Measurements from ENCODE around the gene PSD. TPM values are rescaled to one million over a fixed set of nuclear protein-coding genes. Genes with fewer than 3 reads are reported as not detected.

The PSD gene
- total RNA-seq, 2 experiments from 2014 or later: 2.2 to 10.2 TPM

- no peak overlapping the region for H3K4me2 ChIP-seq (ENCODE audit: low read length)
- H2AFZ ChIP-seq (ENCODE audit: low read length): no peak overlapping the region
- intact Hi-C loops (cut with micrococcal nuclease; ENCODE audit: unreplicated experiment): no loop called here
- no peaks in the 10 kb centered on the region for H3K9me2 ChIP-seq (ENCODE audit: insufficient read depth, low read length)
- H3K9me3 ChIP-seq (ENCODE audit: low read length): no peaks in the 10 kb centered on the region
- ChIA-PET CTCF (ENCODE audit: unreplicated experiment) (no interaction called here), POLR2A (interaction anchor here (0.7 kb wide), 1 partner anchor 1926 kb away, joined by 5 read pairs; no protein-coding TSS in a partner anchor)
- peaks cover 9% of the 10 kb centered on the region for H3K4me1 ChIP-seq (ENCODE audit: insufficient read depth, low read length, poor library complexity, severe bottlenecking)
- H4K20me1 ChIP-seq (ENCODE audit: insufficient read depth, low read length): no peaks in the 10 kb centered on the region
- TF ChIP-seq EZH2phosphoT487 (IDR thresholded peaks at IDR 0.05; ENCODE audit: borderline replicate concordance, low read depth, low read length) (no peak), CTCF (conservative IDR thresholded peaks at IDR 0.05; ENCODE audit: low read length) (no peak)
- H3K4me3 ChIP-seq (ENCODE audit: low read depth, low read length, poor library complexity, severe bottlenecking): no peak overlapping the region
- H3K27ac ChIP-seq (ENCODE audit: low read depth, low read length, poor library complexity, severe bottlenecking): no peak overlapping the region
- BruUV-seq (replicated peaks): no TSS peak
- H3K36me3 ChIP-seq (ENCODE audit: insufficient read depth, low read length): no peaks in the 10 kb centered on the region
- DNase-seq (ENCODE audit: low spot score): no peak
- no peaks in the 10 kb centered on the region for H3K79me2 ChIP-seq (ENCODE audit: insufficient read depth, low read depth, low read length)
These were observed 19.8 kb upstream of the PSD start for GRCh38 chr10:102438374-102438773.

- TF ChIP-seq EZH2phosphoT487 (IDR thresholded peaks at IDR 0.05; ENCODE audit: borderline replicate concordance, low read depth, low read length) (no peak), CTCF (conservative IDR thresholded peaks at IDR 0.05; ENCODE audit: low read length) (no peak)
- H2AFZ ChIP-seq (ENCODE audit: low read length): no peak overlapping the region
- H4K20me1 ChIP-seq (ENCODE audit: insufficient read depth, low read length): no peaks in the 10 kb centered on the region
- no peak overlapping the region for H3K4me3 ChIP-seq (ENCODE audit: low read depth, low read length, poor library complexity, severe bottlenecking)
- no TSS peak for BruUV-seq (replicated peaks)
- H3K4me2 ChIP-seq (ENCODE audit: low read length): no peak overlapping the region
- ChIA-PET POLR2A (no interaction called here), CTCF (ENCODE audit: unreplicated experiment) (no interaction called here)
- H3K79me2 ChIP-seq (ENCODE audit: insufficient read depth, low read depth, low read length): no peaks in the 10 kb centered on the region
- intact Hi-C loops (cut with micrococcal nuclease; ENCODE audit: unreplicated experiment): no loop called here
- no peak overlapping the region for H3K27ac ChIP-seq (ENCODE audit: low read depth, low read length, poor library complexity, severe bottlenecking)
- no peaks in the 10 kb centered on the region for H3K9me3 ChIP-seq (ENCODE audit: low read length)
- H3K9me2 ChIP-seq (ENCODE audit: insufficient read depth, low read length): no peaks in the 10 kb centered on the region
- no peaks in the 10 kb centered on the region for H3K36me3 ChIP-seq (ENCODE audit: insufficient read depth, low read length)
- peaks cover 16% of the 10 kb centered on the region for H3K4me1 ChIP-seq (ENCODE audit: insufficient read depth, low read length, poor library complexity, severe bottlenecking)
- DNase-seq (ENCODE audit: low spot score): no peak
These were observed 18.9 kb upstream of the PSD start for GRCh38 chr10:102437515-102437914.

- Histone ChIP-seq H3K9me3 (ENCODE audit: low read length) (no peaks in the 10 kb centered on the region), H3K4me1 (ENCODE audit: insufficient read depth, low read length, poor library complexity, severe bottlenecking) (peaks cover 20% of the 10 kb centered on the region), H3K4me2 (ENCODE audit: low read length) (no peak overlapping the region), H3K79me2 (ENCODE audit: insufficient read depth, low read depth, low read length) (peaks cover 9% of the 10 kb centered on the region; the same call in 1 of the 2 replicates), H3K4me3 (ENCODE audit: low read depth, low read length, poor library complexity, severe bottlenecking) (no peak overlapping the region), H4K20me1 (ENCODE audit: insufficient read depth, low read length) (no peaks in the 10 kb centered on the region), H3K9me2 (ENCODE audit: insufficient read depth, low read length) (no peaks in the 10 kb centered on the region), H3K27ac (ENCODE audit: low read depth, low read length, poor library complexity, severe bottlenecking) (no peak overlapping the region), H3K36me3 (ENCODE audit: insufficient read depth, low read length) (no peaks in the 10 kb centered on the region), H2AFZ (ENCODE audit: low read length) (no peak overlapping the region)
- no peak for DNase-seq (ENCODE audit: low spot score)
- POLR2A ChIA-PET: interaction anchor here (0.7 kb wide), 2 partner anchors 42 to 268 kb away, joined by 3 read pairs; no protein-coding TSS in a partner anchor
- intact Hi-C loops (cut with micrococcal nuclease; ENCODE audit: unreplicated experiment): no loop called here
- BruUV-seq (replicated peaks): no TSS peak
- TF ChIP-seq CTCF (conservative IDR thresholded peaks at IDR 0.05; ENCODE audit: low read length): no peak
- no peak for TF ChIP-seq EZH2phosphoT487 (IDR thresholded peaks at IDR 0.05; ENCODE audit: borderline replicate concordance, low read depth, low read length)
- CTCF ChIA-PET (ENCODE audit: unreplicated experiment): no interaction called here
These were observed 17.7 kb upstream of the PSD start for GRCh38 chr10:102436312-102436711.

Measured in OCI-LY7 (cell line).